GM19328 (cell line): ENCODE measurements around the gene NAT8L.

ENCODE experiments used
- ATAC-seq: cut with Tn5 transposase; IDR thresholded peaks from one replicate; pipeline ENCODE4 v1.9.1; 2021; ENCODE audit warnings: mild to moderate bottlenecking, moderate library complexity; ENCODE audit not compliant: unreplicated experiment

Gene NAT8L

GRCh38 chr4:2073808-2074481 is 14.8 kb downstream of the NAT8L start:
- no peak for ATAC-seq

DNA sequence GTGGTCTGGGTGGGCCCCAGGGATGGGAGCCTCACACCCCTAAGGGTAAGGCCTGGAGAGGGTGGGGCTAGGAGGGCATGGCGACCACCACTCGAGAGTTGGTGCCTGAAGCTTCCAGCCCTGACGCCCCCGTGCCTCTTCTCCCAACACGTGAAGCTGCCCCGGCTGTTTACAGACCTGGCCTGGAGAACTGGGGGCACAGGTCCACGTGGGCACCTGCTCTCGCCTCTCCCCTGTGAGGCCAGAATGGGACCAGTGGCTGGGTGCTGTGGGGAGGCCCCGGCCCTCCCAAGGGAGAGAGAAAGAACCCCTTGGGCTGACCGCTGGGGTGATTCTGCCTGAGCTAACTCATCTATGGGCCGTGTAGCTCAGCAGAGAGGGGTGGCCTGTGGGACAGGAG is 15.5 kb downstream of the NAT8L start:
- no peak for ATAC-seq

DNA sequence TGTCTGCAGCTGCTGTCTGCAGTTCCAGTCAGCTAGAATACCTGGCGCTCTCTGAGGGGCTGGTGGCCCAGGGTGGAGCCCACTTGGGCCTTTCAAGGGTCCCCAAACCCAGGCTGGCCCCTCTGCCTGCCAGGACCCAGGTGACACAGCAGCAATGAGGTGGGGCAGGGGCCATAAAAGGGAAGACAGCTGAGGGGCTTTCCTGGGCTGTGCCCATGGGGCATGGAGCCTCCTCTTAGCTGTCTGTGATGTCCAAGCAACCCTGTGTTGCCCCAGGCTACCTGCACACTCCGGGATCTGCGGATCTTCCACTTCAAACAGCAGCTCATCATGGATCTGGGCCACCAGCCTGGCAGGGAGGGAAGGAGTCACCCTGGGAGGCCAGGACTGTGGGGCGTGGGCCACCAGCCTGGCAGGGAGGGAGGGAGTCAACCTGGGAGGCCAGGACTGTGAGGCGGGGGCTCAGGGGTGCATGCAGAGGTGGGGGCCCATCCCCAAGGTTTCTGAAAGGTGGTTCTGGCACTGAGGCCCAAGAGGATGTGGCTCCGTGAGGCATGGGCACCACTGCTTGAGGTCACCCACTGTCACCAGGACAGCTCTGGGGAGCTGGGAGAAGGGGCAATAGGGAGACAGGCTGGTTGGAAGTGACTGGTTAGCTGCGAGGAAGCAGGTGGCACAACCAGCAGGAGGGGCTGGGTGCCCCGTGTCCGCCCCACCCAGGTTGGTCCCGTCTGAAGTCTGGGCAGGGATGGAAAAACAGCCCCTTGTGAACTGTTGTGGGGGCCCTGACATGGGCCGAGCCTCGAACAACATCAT is 16.3 kb downstream of the NAT8L start:
- ATAC-seq, result no peak

GRCh38 chr4:2075987-2076907 is 17.1 kb downstream of the NAT8L start:
- ATAC-seq, result no peak

DNA sequence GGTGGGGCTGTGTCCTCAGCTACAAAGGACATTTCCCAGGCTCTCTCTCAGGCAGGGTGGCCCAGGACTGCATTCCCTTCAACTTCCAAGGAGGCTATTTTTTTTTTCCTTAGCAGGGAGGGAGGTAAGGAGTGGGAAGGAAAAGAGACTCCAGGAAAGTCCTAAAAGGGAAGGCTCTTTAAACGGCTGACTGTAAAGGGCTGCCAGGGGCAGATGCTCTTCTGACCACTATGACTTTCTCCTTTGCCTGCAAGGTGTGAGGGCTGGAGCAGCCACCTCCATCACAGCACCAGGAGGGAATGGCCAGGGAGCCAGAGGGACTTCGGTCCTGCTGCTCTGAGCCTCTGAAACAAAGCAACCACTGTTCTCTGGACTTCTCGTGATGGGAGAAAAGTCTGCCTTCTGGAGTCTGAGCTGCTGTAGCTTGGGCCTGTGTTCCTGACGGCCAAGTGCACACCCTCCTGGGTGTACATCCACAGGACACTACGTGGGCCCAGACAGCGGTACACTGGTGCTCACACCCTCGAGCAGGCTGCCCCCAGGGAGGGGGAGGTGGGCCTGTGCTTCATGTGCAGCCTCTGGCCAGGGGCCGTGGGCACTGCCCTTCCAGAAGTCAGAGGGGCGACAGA is 17.9 kb downstream of the NAT8L start:
- ATAC-seq, result no peak

DNA sequence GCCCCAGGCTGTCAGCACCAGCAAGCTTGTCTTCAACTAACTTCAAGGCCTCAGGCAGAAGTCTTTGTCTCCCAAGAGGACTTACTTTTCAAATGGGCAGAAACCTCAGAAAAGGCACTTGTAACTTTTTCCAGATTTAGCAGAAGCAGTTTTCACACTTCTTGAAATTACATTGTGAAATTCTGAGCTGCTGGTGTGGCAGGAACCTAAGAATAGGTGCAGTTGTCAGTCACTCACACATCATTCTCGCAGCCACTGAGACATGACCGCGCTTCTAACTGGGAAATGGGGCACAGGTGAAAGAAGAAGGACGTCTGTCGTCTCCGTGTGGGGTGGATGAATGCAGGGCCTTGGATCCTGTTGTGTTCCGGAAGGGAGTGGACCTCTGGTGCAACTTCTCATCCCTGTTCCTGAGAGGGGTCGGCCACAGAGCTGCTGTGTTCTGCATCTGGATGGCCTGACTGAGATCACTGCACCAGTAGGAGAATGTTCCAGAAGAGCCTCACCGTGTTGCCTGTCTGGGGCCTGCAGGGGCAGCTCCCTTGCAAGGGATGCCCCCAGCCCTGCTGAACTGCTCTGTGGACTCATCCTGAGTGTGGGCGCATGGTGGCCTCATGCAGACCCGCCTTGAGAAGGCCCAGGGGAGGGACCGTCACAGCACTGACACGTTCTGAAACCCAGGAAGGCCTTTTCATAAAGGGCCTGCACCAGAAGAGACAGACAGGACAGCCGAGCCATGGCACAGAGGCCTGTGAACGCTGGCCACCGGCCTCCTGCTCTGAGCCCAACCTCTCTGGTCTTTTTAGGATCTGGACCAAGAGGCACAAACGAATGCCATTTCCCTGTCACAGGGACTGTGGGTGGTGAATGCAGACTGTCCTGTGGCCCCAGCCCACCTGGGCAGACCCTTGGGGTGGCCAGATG is 18.7 kb downstream of the NAT8L start:
- no peak for ATAC-seq

- ATAC-seq, result no peak
Observed at GRCh38 chr4:2078584-2078983, 19.5 kb downstream of the NAT8L start.

- ATAC-seq, result no peak
Observed at GRCh38 chr4:2079006-2079405, 19.9 kb downstream of the NAT8L start.

DNA sequence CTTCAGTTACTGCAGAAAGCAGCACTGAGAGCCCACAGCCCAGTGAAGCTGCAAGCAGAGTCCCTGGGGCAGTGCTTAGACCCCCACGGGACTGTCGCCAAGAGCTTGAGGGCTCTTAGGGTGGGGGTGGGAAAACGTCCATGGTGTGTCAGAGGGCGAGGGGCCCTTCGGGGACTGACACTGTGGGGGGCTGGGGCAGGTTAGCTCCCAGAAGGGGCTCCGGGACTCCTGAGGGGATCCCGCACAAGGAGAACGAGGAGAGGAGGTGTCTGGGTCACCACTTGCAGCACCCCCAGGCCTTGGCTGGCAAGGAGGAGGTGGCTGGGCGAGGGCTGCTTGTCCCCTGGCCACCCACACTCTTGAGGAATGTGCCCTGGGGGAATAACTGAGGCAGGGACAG is 20.8 kb downstream of the NAT8L start:
- ATAC-seq, result no peak

DNA sequence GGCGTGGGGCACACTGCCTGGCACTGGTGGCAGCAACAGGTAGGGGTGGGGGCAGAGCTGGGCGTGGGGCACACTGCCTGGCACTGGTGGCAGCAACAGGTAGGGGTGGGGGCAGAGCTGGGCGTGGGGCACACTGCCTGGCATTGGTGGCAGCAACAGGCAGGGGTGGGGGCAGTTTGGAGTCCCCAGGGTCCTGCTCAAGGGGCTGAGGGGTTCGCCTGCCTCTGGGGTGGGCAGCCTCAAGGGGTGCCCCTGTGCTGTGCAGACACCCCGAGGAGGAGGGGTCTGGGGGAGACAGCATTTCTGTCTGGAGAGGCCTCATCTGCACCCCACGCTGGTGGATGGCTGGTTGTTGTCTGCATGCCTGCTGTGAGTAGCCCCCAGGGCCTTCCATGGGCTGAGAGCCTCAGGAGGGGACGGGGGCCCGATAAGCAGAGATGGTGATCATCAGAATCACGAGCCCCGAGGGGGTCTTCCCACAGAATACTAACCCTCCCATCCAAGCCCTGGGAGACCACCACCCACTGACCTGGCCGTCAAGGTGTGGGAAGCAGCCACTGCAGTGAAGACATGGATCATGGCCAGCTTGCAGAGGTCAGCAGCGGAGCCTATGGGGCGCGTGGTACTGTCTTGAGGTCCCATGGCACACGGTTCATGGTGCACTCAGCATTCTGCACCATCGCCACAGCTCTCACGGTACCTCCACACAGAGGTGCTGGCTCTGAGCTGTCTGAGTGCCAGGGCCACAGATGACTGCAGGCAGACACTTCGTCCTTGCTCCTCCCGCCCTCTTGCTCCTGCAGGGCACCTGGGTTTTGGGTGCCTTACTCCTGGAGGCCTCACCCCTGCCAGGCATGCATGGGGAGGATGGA is 21.5 kb downstream of the NAT8L start:
- ATAC-seq, result no peak

- ATAC-seq, result no peak
Observed at GRCh38 chr4:2081540-2081939, 22.4 kb downstream of the NAT8L start.

DNA sequence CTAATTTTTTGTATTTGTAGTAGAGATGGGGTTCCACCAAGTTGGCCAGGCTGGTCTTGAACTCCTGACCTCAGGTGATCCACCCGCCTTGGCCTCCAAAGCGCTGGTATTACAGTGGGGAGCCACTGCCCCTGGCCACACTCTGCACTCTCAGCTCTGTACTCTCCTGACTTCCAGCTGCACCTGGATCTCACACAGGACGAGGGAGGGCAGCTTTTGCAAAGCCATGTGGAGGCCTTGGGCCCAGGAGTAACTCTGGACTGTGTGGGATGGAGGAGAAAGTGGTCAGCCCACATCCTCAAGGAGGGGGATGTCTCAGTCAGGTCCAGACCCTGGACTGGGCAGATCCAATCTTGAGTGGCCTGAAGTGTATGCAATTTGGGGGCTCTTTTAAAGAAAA is 23.0 kb downstream of the NAT8L start:
- ATAC-seq, result no peak

DNA sequence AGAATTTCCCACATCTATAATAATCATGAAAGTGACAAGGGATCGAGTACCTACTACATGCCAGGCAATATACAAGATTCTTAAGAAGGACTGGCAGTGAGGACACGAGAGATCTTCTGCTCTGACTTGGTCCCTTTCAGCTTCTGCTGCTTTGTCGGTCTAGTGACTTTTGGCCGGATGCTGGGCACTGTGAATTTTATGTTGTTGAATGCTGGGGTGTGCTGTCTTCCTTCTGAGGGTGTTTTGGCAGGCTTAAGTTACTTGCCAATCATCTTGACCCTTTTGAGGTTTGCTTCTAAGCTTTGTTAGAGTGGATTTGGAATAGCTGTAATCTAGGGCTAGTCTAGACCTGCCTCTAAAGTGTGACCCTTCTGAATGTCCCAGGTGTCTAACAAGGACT is 23.5 kb downstream of the NAT8L start:
- ATAC-seq, result no peak

- ATAC-seq, result no peak
Observed at GRCh38 chr4:2083116-2083825, 24.1 kb downstream of the NAT8L start.

- no peak for ATAC-seq
Observed at GRCh38 chr4:2083826-2084160, 24.7 kb downstream of the NAT8L start.

- ATAC-seq, result no peak
Observed at GRCh38 chr4:2084316-2084715, 25.2 kb downstream of the NAT8L start.

DNA sequence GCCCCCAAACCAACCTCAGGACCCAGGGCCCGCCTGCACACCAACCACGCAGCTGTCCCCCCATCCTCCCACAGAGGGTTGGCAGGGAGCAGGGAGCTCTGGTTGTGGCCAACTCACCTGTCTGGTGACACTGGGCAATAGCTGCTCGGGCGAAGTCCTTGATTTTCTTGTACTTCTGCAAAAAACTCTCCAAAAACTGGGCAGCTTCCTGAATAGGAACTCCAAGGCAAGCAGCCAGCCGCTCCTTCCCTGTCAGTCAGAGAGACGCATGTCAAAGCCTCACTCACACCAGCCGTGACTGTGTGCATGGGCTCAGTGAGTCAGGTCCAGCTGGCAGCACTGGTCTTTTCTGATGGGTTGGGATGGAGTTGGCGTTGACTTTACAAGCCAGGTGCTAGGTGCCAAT is 26.4 kb downstream of the NAT8L start:
- ATAC-seq, result no peak

GRCh38 chr4:2087170-2087569 is 28.0 kb downstream of the NAT8L start:
- no peak for ATAC-seq
